PC-3 (cell line): Measurements from ENCODE around the gene RINL. TPM values are rescaled to one million over a fixed set of nuclear protein-coding genes. Genes with fewer than 3 reads are reported as not detected.

Source experiments
- ATAC-seq: fragments of 200-7000 bp; cut with Tn5 transposase; 2 replicates; pipeline ENCODE4 v1.9.1; 2020; ENCODE audit warnings: mild to moderate bottlenecking, moderate library complexity
- BruUV-seq: library from RNA; stranded (reverse); fragments of 400-500 nt; replicated peaks from 2 replicates; lab custom pipeline; 2021; lab: Mats Ljungman, UMichigan
- CTCF ChIA-PET: fragments of 300-600 bp; sonication (Branson Sonifier 250); formaldehyde crosslinking; loops from one replicate; lab custom pipeline; 2022; ENCODE audit warnings: antibody characterized with exemption; lab: Charles Lee
- POLR2A ChIA-PET: fragments of 300-600 bp; sonication (Branson Sonifier 250); formaldehyde crosslinking; loops from one replicate; lab custom pipeline; 2022; ENCODE audit warnings: antibody characterized with exemption; ENCODE audit not compliant: unreplicated experiment; lab: Charles Lee
- DNase-seq: peaks from one replicate; pipeline ENCODE4 v3.0.0-alpha.2; 2015
- H2AFZ ChIP-seq: fragments of 300-600 bp; sonication (generic); 2 replicates; pipeline ENCODE4 v1.6.0; 2016; ENCODE audit warnings: antibody characterized with exemption, low read length
- H3F3A ChIP-seq: fragments of 300-600 bp; sonication (generic); one replicate; pipeline ENCODE4 v1.6.0; 2017; ENCODE audit warnings: antibody characterized with exemption, low read length, control low read depth, mild to moderate bottlenecking; ENCODE audit not compliant: unreplicated experiment
- H3K27ac ChIP-seq: fragments of 300-600 bp; sonication (generic); 2 replicates; pipeline ENCODE4 v1.5.1; 2016; ENCODE audit warnings: mild to moderate bottlenecking, low read length
- H3K27me3 ChIP-seq: fragments of 300-600 bp; sonication (generic); 2 replicates; pipeline ENCODE4 v1.6.1; 2016; ENCODE audit warnings: low read length, mixed read lengths
- H3K36me3 ChIP-seq: fragments of 300-600 bp; sonication (generic); 2 replicates; pipeline ENCODE4 v1.6.1; 2016; ENCODE audit warnings: low read depth, mixed run types, low read length, mixed read lengths
- H3K4me1 ChIP-seq: fragments of 300-600 bp; sonication (generic); 2 replicates; pipeline ENCODE4 v1.5.1; 2016; ENCODE audit warnings: low read length; ENCODE audit not compliant: insufficient read depth
- H3K4me2 ChIP-seq: fragments of 300-600 bp; sonication (generic); 2 replicates; pipeline ENCODE4 v1.6.0; 2016; ENCODE audit warnings: low read length
- H3K4me3 ChIP-seq: fragments of 300-600 bp; sonication (generic); 2 replicates; pipeline ENCODE4 v1.5.1; 2016; ENCODE audit warnings: mild to moderate bottlenecking, low read length, mixed read lengths
- H3K79me2 ChIP-seq: fragments of 300-600 bp; sonication (generic); 2 replicates; pipeline ENCODE4 v1.6.1; 2017; ENCODE audit warnings: low read length, mixed read lengths
- H3K9ac ChIP-seq: fragments of 300-600 bp; sonication (generic); 2 replicates; pipeline ENCODE4 v1.6.0; 2016; ENCODE audit warnings: mild to moderate bottlenecking, low read length
- H3K9me2 ChIP-seq: fragments of 300-600 bp; sonication (generic); replicated peaks from 2 replicates; pipeline ENCODE4 v1.6.1; 2016; ENCODE audit warnings: mixed run types, low read length, mixed read lengths
- H3K9me3 ChIP-seq: fragments of 300-600 bp; sonication (generic); 2 replicates; pipeline ENCODE4 v1.6.1; 2016; ENCODE audit warnings: low read length, mixed read lengths
- H4K20me1 ChIP-seq: fragments of 300-600 bp; sonication (generic); 2 replicates; pipeline ENCODE4 v1.6.1; 2016; ENCODE audit warnings: low read length, mixed read lengths
- EZH2 ChIP-seq: fragments of 300-600 bp; sonication (generic); IDR thresholded peaks from one replicate; pipeline ENCODE4 v1.6.1; 2017; ENCODE audit warnings: antibody characterized with exemption, mild to moderate bottlenecking, low read length; ENCODE audit not compliant: unreplicated experiment
- EZH2phosphoT487 ChIP-seq: fragments of 300-600 bp; sonication (generic); IDR thresholded peaks from 2 replicates; pipeline ENCODE4 v1.6.1; 2018; ENCODE audit warnings: mild to moderate bottlenecking, antibody characterized with exemption, low read length, borderline replicate concordance
- intact Hi-C: fragments of 100-400 bp; cut with micrococcal nuclease; formaldehyde crosslinking; loops from 2 replicates; pipeline ENCODE4 v1.9.0; 2023
- total RNA-seq: library from RNA; depleted of rRNA; stranded (reverse); fragments of >200 nt; gene quantifications from 2 replicates; pipeline ENCODE4 v1.2.3, GENCODE V29; 2014
- TF ChIP-seq, protein P1 (sequence below): fragments of 300-600 bp; sonication (generic); conservative IDR thresholded peaks from 2 replicates; pipeline ENCODE4 v1.5.1; 2017; ENCODE audit warnings: antibody characterized with exemption, low read depth, mild to moderate bottlenecking, low read length

RINL gene
- total RNA-seq, 1 experiment from 2014 or later: 3.2 TPM

DNA sequence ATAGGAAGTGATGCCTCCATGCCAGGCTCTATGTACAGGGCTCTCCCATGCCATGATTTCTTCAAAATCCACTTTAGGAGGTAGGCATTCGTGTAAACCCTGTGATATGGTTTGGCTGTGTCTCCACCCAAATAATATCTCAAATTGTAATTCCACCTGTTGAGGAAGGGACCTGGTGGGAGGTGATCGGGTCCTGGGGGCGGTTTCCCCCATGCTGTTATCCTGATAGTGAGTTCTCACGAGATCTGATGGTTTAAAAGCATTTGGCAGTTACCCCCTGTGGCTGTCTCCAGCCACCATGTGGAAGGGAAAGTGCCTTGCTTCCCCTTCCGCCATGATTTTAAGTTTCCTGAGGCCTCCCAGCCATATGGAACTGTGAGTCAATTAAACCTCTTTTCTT lies 44.4 kb upstream of the RINL start:
- Histone ChIP-seq H3K9me3 (no peaks in the 10 kb centered on the region), H3K9ac (no peak overlapping the region), H3K4me2 (no peak overlapping the region), H3K27ac (no peak overlapping the region), H4K20me1 (no peaks in the 10 kb centered on the region), H3K4me3 (no peak overlapping the region), H3F3A (no peaks in the 10 kb centered on the region), H3K9me2 (no peaks in the 10 kb centered on the region), H2AFZ (no peak overlapping the region), H3K79me2 (no peaks in the 10 kb centered on the region), H3K4me1 (no peaks in the 10 kb centered on the region), H3K27me3 (no peaks in the 10 kb centered on the region), H3K36me3 (no peaks in the 10 kb centered on the region)
- ChIA-PET POLR2A (no interaction called here), CTCF (no interaction called here)
- no peak for DNase-seq
- no TSS peak for BruUV-seq
- no peak for ATAC-seq
- intact Hi-C loops: no loop called here
- no peak for TF ChIP-seq EZH2
- TF ChIP-seq EZH2phosphoT487: no peak
- TF ChIP-seq, protein P1, sequence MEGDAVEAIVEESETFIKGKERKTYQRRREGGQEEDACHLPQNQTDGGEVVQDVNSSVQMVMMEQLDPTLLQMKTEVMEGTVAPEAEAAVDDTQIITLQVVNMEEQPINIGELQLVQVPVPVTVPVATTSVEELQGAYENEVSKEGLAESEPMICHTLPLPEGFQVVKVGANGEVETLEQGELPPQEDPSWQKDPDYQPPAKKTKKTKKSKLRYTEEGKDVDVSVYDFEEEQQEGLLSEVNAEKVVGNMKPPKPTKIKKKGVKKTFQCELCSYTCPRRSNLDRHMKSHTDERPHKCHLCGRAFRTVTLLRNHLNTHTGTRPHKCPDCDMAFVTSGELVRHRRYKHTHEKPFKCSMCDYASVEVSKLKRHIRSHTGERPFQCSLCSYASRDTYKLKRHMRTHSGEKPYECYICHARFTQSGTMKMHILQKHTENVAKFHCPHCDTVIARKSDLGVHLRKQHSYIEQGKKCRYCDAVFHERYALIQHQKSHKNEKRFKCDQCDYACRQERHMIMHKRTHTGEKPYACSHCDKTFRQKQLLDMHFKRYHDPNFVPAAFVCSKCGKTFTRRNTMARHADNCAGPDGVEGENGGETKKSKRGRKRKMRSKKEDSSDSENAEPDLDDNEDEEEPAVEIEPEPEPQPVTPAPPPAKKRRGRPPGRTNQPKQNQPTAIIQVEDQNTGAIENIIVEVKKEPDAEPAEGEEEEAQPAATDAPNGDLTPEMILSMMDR: no peak

DNA sequence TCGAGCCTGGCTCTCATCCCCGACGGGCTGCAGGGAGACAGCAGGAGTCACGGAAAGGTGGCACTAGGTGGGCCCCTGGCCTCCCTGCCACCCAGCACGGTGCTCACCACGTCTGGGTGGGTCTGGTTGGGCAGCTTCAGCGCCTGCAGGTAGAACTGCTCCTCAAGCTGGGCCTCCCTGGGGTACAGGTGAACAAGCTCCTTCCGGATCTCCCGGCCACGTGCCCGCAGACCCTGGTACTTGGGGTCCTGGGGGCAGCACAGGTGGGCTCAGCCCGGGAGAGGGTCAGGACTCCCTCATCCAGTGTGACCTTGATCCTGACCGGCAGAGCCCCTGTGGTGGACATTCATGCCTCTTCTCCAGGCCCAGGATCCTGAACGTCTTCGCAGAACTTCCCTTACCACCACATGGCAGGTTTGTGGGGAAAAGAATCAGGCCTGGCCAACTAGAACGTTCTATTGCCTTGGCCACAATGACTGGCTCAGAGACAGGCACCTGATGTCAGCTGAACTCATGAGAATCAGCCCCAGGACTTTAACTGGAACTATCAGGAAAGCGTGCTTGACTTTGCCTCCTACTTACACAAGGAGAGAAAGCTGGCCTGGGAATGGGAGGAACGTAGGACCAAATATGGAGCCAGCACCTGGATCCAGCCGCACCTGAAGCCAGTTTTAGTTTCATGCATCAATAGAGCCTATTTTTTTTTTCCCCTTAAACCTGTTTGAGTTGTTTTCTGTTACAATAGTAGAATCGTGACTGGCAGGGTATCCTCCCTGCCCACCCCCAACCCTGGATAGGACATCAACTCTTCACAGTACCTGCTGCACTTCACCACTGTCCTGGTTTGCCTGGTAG lies 43.6 kb upstream of the RINL start:
- TF ChIP-seq, protein P1: no peak
- TF ChIP-seq EZH2: no peak
- no peak for TF ChIP-seq EZH2phosphoT487
- Histone ChIP-seq H4K20me1 (no peaks in the 10 kb centered on the region), H2AFZ (no peak overlapping the region), H3K9ac (no peak overlapping the region), H3K4me1 (no peaks in the 10 kb centered on the region), H3K79me2 (no peaks in the 10 kb centered on the region), H3F3A (no peaks in the 10 kb centered on the region), H3K9me3 (no peaks in the 10 kb centered on the region), H3K4me3 (no peak overlapping the region), H3K4me2 (no peak overlapping the region), H3K36me3 (no peaks in the 10 kb centered on the region), H3K27ac (no peak overlapping the region), H3K27me3 (no peaks in the 10 kb centered on the region), H3K9me2 (no peaks in the 10 kb centered on the region)
- CTCF ChIA-PET: no interaction called here
- no peak for DNase-seq
- intact Hi-C loops: no loop called here
- ATAC-seq: no peak
- no TSS peak for BruUV-seq
- POLR2A ChIA-PET: no interaction called here
